ENCODE data around the gene CYFIP2.

The CYFIP2 gene

DNA sequence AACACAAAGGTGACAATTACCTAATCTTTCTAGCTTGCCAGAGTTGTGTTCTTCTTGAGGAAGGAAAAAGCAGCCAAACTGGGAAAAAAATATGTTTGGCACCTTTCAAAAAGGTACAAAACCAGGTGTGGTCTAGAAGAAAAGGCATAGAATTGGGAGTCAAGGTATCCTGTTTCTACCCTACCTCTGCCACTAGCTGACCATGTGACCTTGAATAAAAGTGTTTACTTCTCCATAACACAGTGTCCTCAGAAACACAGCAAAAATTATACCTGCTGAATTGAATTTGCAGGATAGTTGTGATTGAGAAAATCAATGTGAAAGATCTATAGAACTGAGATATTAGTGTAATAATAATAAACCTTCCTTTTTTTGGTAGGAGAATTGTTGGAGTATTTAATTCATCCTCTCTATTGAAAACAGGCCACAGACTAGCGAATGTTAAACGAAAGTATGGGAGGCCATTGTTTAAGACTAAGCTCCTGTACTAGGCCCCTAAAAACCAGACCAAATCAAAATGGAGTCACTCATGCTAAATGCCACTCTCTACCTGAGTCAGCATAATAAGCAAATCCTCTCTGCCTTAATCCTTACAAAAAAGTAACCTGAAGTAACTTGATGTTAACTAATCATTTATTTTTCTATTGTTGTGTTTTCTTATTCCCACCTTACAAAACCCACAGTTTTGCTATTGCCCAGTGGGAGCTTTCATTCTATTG, 12.6 kb downstream of the CYFIP2 start:
- Histone ChIP-seq H3K27me3 (ENCODE audit: insufficient read depth, poor library complexity, severe bottlenecking) (no peaks in the 10 kb centered on the region), H3K4me3 (replicated peaks; ENCODE audit: insufficient read depth, low read length) (no peak overlapping the region), H3K27ac (replicated peaks) (no peak overlapping the region)
- TF ChIP-seq, protein P1, sequence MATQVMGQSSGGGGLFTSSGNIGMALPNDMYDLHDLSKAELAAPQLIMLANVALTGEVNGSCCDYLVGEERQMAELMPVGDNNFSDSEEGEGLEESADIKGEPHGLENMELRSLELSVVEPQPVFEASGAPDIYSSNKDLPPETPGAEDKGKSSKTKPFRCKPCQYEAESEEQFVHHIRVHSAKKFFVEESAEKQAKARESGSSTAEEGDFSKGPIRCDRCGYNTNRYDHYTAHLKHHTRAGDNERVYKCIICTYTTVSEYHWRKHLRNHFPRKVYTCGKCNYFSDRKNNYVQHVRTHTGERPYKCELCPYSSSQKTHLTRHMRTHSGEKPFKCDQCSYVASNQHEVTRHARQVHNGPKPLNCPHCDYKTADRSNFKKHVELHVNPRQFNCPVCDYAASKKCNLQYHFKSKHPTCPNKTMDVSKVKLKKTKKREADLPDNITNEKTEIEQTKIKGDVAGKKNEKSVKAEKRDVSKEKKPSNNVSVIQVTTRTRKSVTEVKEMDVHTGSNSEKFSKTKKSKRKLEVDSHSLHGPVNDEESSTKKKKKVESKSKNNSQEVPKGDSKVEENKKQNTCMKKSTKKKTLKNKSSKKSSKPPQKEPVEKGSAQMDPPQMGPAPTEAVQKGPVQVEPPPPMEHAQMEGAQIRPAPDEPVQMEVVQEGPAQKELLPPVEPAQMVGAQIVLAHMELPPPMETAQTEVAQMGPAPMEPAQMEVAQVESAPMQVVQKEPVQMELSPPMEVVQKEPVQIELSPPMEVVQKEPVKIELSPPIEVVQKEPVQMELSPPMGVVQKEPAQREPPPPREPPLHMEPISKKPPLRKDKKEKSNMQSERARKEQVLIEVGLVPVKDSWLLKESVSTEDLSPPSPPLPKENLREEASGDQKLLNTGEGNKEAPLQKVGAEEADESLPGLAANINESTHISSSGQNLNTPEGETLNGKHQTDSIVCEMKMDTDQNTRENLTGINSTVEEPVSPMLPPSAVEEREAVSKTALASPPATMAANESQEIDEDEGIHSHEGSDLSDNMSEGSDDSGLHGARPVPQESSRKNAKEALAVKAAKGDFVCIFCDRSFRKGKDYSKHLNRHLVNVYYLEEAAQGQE (IDR thresholded peaks at IDR 0.05; ENCODE audit: insufficient replicate concordance, low read depth): no peak
- TF ChIP-seq POLR2AphosphoS5 (IDR thresholded peaks at IDR 0.05; ENCODE audit: low read depth) (no peak), GABPA (IDR thresholded peaks at IDR 0.05; ENCODE audit: low read depth) (no peak), SPI1 (IDR thresholded peaks at IDR 0.05; ENCODE audit: borderline replicate concordance, low read depth) (no peak)
- TF ChIP-seq, protein P2, sequence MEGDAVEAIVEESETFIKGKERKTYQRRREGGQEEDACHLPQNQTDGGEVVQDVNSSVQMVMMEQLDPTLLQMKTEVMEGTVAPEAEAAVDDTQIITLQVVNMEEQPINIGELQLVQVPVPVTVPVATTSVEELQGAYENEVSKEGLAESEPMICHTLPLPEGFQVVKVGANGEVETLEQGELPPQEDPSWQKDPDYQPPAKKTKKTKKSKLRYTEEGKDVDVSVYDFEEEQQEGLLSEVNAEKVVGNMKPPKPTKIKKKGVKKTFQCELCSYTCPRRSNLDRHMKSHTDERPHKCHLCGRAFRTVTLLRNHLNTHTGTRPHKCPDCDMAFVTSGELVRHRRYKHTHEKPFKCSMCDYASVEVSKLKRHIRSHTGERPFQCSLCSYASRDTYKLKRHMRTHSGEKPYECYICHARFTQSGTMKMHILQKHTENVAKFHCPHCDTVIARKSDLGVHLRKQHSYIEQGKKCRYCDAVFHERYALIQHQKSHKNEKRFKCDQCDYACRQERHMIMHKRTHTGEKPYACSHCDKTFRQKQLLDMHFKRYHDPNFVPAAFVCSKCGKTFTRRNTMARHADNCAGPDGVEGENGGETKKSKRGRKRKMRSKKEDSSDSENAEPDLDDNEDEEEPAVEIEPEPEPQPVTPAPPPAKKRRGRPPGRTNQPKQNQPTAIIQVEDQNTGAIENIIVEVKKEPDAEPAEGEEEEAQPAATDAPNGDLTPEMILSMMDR (IDR thresholded peaks at IDR 0.05; ENCODE audit: insufficient read depth, low read length): no peak
- no peak for DNase-seq (ENCODE audit: low read depth in 1 of 2, low spot score in 1 of 2)

DNA sequence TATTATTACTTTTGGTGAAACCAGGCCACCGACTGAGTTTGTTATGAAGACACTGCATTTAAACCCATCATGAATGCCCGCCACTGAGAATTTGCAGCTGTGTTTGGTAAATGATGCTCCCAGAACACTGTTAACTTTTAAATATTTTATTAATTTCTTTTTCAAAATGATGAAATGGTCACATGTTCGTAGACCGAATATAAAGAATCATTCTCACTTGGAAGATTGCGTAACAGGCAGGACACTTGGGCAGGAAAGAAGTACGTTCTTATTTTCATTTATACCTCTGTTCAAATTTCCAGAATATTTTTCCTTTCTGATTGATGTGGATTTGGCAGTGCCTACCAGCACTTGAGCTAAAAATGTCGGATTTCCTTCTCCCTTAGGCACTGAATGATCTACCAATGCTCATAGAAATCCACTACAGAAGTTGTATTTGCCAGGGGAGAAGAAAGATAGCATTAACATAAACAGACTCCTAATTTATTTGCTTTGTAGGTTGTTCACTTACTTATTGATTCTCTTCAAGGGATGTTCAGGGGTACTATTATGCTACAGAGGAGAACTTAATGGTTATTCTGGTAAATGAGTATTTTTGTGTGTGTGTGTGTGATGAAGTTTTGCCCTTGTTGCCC, 13.8 kb downstream of the CYFIP2 start:
- TF ChIP-seq, protein P2 (IDR thresholded peaks at IDR 0.05; ENCODE audit: insufficient read depth, low read length): no peak
- TF ChIP-seq, protein P1 (IDR thresholded peaks at IDR 0.05; ENCODE audit: insufficient replicate concordance, low read depth): no peak
- no peak for TF ChIP-seq SPI1 (IDR thresholded peaks at IDR 0.05; ENCODE audit: borderline replicate concordance, low read depth)
- TF ChIP-seq POLR2AphosphoS5 (IDR thresholded peaks at IDR 0.05; ENCODE audit: low read depth): no peak
- no peak for DNase-seq (ENCODE audit: low read depth in 1 of 2, low spot score in 1 of 2)
- no peaks in the 10 kb centered on the region for H3K27me3 ChIP-seq (ENCODE audit: insufficient read depth, poor library complexity, severe bottlenecking)
- H3K4me3 ChIP-seq (replicated peaks; ENCODE audit: insufficient read depth, low read length): no peak overlapping the region
- H3K27ac ChIP-seq (replicated peaks): no peak overlapping the region

DNA sequence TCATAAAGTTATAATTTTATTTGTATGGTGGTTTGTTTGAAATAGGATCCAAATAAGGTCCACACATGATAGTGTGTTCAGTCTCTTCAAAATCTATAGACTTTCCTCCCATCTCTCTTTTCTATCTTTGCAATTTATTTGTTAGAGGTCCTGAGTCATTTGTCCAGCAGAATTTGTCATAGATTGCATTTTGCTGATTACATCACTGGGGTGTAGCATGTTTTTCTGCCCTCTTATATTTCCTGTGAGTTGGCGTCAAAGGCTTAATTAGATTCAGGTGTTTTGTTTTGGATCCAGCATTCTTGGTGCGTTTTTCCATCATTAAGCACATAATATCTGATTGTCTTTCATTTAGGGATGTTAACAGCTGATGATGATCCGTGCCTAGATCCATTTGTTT, 15.0 kb downstream of the CYFIP2 start:
- DNase-seq (ENCODE audit: low read depth in 1 of 2, low spot score in 1 of 2): no peak
- H3K27me3 ChIP-seq (ENCODE audit: insufficient read depth, poor library complexity, severe bottlenecking): no peaks in the 10 kb centered on the region
- TF ChIP-seq GABPA (IDR thresholded peaks at IDR 0.05; ENCODE audit: low read depth): no peak
- TF ChIP-seq, protein P1 (IDR thresholded peaks at IDR 0.05; ENCODE audit: insufficient replicate concordance, low read depth): no peak
- TF ChIP-seq SPI1 (IDR thresholded peaks at IDR 0.05; ENCODE audit: borderline replicate concordance, low read depth): no peak
- no peak for TF ChIP-seq POLR2AphosphoS5 (IDR thresholded peaks at IDR 0.05; ENCODE audit: low read depth)
- TF ChIP-seq, protein P2 (IDR thresholded peaks at IDR 0.05; ENCODE audit: insufficient read depth, low read length): no peak
- H3K27ac ChIP-seq (replicated peaks): no peak overlapping the region
- H3K4me3 ChIP-seq (replicated peaks; ENCODE audit: insufficient read depth, low read length): no peak overlapping the region

Measured in HL-60 (cell line).